Immature natural killer cell (primary cell): ENCODE data around the gene SPATA33. TPM values are rescaled to one million over a fixed set of nuclear protein-coding genes. Genes with fewer than 3 reads are reported as not detected.
"Not testable (repeated sequence)": the region's sequence is repeated elsewhere in the genome, so short reads cannot be mapped to it uniquely, and the experiment has no call there.

Experiments
- DNase-seq, 3 donors: peaks; one replicate each; pipeline ENCODE4 v3.0.0; 2022; ENCODE audit warnings: mixed read lengths in 1 of 3
- H3K27ac Mint-ChIP-seq, 6 donors: one replicate each; pipeline ENCODE4 v1.8.0; 2020; ENCODE audit warnings: mixed read lengths in 6 of 6, mild to moderate bottlenecking in 5 of 6, inconsistent platforms in 4 of 6, moderate library complexity in 3 of 6
- H3K27me3 Mint-ChIP-seq, 3 donors: one replicate each; pipeline ENCODE4 v1.8.0; 2020 to 2021; ENCODE audit warnings: low read depth in 3 of 3, mild to moderate bottlenecking in 3 of 3, mixed read lengths in 3 of 3, moderate library complexity in 3 of 3, inconsistent platforms in 1 of 3
- H3K36me3 Mint-ChIP-seq, 3 donors: one replicate each; pipeline ENCODE4 v1.8.0; 2020; ENCODE audit warnings: mixed read lengths in 3 of 3, inconsistent platforms in 2 of 3, mild to moderate bottlenecking in 2 of 3
- H3K4me1 Mint-ChIP-seq, 2 donors: one replicate each; pipeline ENCODE4 v1.8.0; 2020; ENCODE audit warnings: inconsistent platforms in 2 of 2, mild to moderate bottlenecking in 2 of 2, mixed read lengths in 2 of 2, moderate library complexity in 1 of 2
- H3K4me3 Mint-ChIP-seq, 5 donors: one replicate each; pipeline ENCODE4 v1.8.0; 2020; ENCODE audit warnings: mild to moderate bottlenecking in 5 of 5, mixed read lengths in 5 of 5, inconsistent platforms in 3 of 5, moderate library complexity in 3 of 5
- H3K9me3 Mint-ChIP-seq, 6 donors: one replicate each; pipeline ENCODE4 v1.8.0; 2020; ENCODE audit warnings: mild to moderate bottlenecking in 6 of 6, mixed read lengths in 6 of 6, inconsistent platforms in 4 of 6, moderate library complexity in 3 of 6
- polyA plus RNA-seq, 3 donors: library from polyadenylated mRNA; unstranded; fragments of 300-500 nt; fragmentation: Illumina TruSeq; gene quantifications; one replicate each; pipeline ENCODE4 v1.2.3, GENCODE V29; 2021

The SPATA33 gene
- polyA plus RNA-seq, 3 donors from 2014 or later, result 1.8 to 6.8 (median 4.7) TPM

DNA sequence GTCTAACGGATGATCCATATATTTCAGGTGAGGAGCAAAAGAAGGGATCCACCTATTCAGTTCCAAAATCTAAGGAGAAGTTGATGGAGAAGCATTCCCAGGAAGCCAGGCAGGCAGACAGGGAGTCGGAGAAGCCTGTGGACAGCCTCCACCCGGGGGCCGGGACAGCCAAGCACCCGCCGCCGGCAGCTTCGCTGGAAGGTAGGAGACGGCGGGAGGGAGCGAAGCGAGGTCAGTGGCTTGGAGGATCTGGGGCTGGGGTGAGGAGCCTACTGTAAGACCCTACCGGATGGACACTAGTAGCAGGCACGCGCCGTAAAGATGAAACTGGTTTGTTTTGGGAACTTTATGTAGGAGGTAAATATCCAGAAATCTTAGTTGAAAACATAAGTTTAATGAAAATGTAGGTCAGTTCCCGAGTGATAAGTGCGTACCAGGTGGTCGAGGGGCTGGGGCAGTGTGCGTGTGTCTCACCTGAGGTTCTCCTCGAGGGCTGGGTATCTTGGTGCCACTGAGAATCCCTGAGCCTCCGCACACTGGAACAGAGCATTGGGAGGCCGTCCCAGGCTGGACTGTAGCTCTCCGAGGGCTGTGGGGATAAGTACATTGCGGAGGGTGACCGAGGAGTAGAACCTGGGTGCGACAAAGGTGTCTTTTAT, 714 bp downstream of the SPATA33 start:
- no peak for DNase-seq
- peaks cover 2 to 14% (median 11%) of the 10 kb centered on the region in 3 donors for H3K27me3 Mint-ChIP-seq

GRCh38 chr16:89660146-89660545, 2.5 kb downstream of the SPATA33 start:
- Mint-ChIP-seq H3K36me3 (peaks cover 3 to 17% (median 13%) of the 10 kb centered on the region in 3 donors), H3K27me3 (peaks cover 2 to 14% (median 11%) of the 10 kb centered on the region in 3 donors), H3K9me3 (no peaks in the 10 kb centered on the region), H3K27ac (no peak overlapping the region), H3K4me3 (peak overlapping the region in 2 of 5 donors; percentile 14 to 19), H3K4me1 (peaks cover 25 to 28% of the 10 kb centered on the region in 2 donors)
- DNase-seq, result no peak

More for the DNA sequence above, 714 bp downstream of the SPATA33 start:
- peaks cover 31 to 40% of the 10 kb centered on the region in 2 donors for H3K4me1 Mint-ChIP-seq
- H3K27ac Mint-ChIP-seq, result peak overlapping the region; percentile 78 to 91 (median 86)
- peak overlapping the region; percentile 83 to 89 (median 86) for H3K4me3 Mint-ChIP-seq
- peaks cover 3 to 10% (median 9%) of the 10 kb centered on the region in 3 donors for H3K36me3 Mint-ChIP-seq
- H3K9me3 Mint-ChIP-seq, result no peaks in the 10 kb centered on the region

DNA sequence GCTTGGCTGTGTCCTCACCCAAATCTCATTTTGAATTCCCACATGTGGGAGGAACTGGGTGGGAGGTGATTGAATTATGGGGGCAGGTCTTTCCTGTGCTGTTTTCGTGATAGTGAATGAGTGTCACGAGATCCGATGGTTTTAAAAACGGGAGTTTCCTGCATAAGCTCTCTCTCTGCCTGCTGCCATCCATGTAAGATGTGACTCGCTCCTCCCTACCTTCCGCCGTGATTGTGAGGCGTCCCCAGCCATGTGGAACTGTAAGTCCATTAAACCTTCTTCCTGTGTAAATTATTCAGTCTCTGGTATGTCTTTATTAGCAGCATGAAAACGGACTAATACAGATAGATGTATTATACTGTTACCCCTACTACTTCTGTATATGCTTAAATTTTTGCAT, 3.6 kb downstream of the SPATA33 start:
- peak overlapping the region in 1 of 6 donors; percentile 53 for H3K27ac Mint-ChIP-seq

GRCh38 chr16:89664238-89664637, 6.6 kb downstream of the SPATA33 start:
- DNase-seq, H3K4me3 Mint-ChIP-seq, H3K9me3 Mint-ChIP-seq, H3K4me1 Mint-ChIP-seq, H3K27ac Mint-ChIP-seq, H3K27me3 Mint-ChIP-seq: not testable (repeated sequence)
- peaks cover 3 to 17% (median 13%) of the 10 kb centered on the region in 3 donors for H3K36me3 Mint-ChIP-seq

More for the DNA sequence above, 3.6 kb downstream of the SPATA33 start:
- Mint-ChIP-seq H3K9me3 (no peaks in the 10 kb centered on the region), H3K36me3 (peaks cover 3 to 17% (median 13%) of the 10 kb centered on the region in 3 donors), H3K27me3 (peaks cover 2 to 7% (median 6%) of the 10 kb centered on the region in 3 donors), H3K4me3 (no peak overlapping the region), H3K4me1 (peaks cover 14 to 17% of the 10 kb centered on the region in 2 donors)
- no peak for DNase-seq

DNA sequence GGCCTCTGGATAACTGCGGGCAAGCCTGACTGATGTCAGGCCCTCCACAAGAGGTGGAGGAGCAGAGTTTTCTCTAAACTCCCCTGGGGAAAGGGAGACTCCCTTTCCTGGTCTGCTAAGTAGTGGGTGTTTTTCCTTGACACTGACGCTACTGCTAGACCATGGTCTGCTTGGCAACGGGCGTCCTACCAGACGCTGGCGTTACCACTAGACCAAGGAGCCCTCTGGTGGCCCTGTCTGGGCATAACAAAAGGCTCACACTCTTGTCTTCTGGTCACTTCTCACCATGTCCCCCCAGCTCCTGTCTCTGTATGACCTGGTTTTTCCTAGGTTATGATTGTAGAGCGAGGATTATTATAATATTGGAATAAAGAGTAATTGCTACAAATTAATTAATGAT, 9.4 kb downstream of the SPATA33 start:
- not testable (repeated sequence) for H3K27ac Mint-ChIP-seq, H3K27me3 Mint-ChIP-seq, H3K4me3 Mint-ChIP-seq, H3K36me3 Mint-ChIP-seq, H3K4me1 Mint-ChIP-seq, H3K9me3 Mint-ChIP-seq
- DNase-seq, result peak in 1 of 3 donors; percentile 20

DNA sequence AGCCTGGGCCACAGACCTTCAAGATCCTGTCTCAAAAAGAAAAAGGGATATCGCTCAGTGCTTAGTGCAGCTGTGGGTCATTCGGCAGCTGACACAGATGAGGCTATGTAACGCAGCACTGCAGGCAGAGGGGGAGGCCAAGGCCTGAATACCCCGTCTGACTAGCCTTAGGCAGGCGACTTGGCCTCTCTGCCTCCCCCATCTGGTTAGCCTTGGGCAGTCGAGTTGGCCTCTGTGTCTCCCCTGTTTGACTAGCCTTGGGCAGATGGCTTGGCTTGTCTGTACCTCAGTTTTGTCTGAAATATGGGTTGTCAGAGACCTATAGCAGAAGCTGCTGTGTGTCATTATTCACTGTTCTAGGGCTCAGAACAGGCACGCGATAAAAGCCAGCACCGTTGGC, 10.0 kb downstream of the SPATA33 start:
- no peak for DNase-seq
- Mint-ChIP-seq H3K4me1 (peaks cover 0 to 2% of the 10 kb centered on the region in 2 donors), H3K27me3 (peaks cover 0 to 2% (median 0%) of the 10 kb centered on the region in 3 donors), H3K27ac (no peak overlapping the region), H3K36me3 (peaks cover 0 to 7% (median 4%) of the 10 kb centered on the region in 3 donors), H3K4me3 (no peak overlapping the region), H3K9me3 (peaks cover 0 to 2% (median 0%) of the 10 kb centered on the region in 6 donors)

DNA sequence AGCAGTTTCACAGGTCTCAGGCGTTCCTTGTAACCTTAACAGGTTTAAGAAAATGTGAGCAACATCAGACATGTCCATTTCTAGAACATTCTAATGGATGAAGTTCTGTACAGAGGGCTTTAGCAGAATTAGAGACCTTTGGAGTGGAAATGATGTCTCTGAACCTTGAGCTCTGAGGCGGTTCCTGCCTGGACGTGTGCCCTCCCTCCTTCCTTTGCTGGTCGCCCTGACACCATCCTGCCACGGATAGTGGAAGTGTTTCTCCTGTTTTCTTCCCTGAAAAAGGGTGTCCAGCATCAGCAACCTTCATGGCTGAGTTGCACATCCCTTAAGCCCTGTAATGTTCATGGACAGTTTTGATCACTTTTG, 11.1 kb downstream of the SPATA33 start:
- Mint-ChIP-seq H3K36me3 (peaks cover 0 to 3% (median 0%) of the 10 kb centered on the region in 3 donors), H3K27ac (no peak overlapping the region), H3K9me3 (peaks cover 0 to 2% (median 0%) of the 10 kb centered on the region in 6 donors), H3K4me1 (peaks cover 0 to 2% of the 10 kb centered on the region in 2 donors), H3K27me3 (peaks cover 0 to 2% (median 0%) of the 10 kb centered on the region in 3 donors), H3K4me3 (peak overlapping the region in 1 of 5 donors; percentile 30)
- DNase-seq, result no peak

DNA sequence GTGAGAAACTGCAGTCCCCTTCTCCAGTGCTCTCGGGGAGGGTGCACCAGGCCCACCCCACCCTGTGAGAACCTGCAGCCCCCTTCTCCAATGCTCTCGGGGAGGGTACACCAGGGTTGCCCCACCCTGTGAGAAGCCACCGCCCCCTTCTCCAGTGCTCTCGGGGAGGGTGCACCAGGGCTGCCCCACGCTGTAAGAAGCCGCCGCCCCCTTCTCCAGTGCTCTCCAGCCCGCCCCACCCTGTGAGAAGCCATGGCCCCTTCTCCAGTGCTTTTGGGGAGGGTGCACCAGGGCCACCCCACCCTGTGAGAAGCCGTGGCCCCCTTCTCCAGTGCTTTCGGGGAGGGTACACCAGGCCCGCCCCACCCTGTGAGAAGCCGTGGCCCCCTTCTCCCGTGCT, 12.1 kb downstream of the SPATA33 start:
- Mint-ChIP-seq H3K27ac (no peak overlapping the region), H3K4me1 (peaks cover 0 to 2% of the 10 kb centered on the region in 2 donors), H3K9me3 (peaks cover 0 to 2% (median 0%) of the 10 kb centered on the region in 6 donors), H3K27me3 (peaks cover 0 to 2% (median 0%) of the 10 kb centered on the region in 3 donors), H3K36me3 (no peaks in the 10 kb centered on the region), H3K4me3 (no peak overlapping the region)
- DNase-seq, result no peak

GRCh38 chr16:89670496-89671431, 13.1 kb downstream of the SPATA33 start:
- Mint-ChIP-seq H3K27me3 (peaks cover 0 to 2% (median 0%) of the 10 kb centered on the region in 3 donors), H3K4me1 (peaks cover 0 to 2% of the 10 kb centered on the region in 2 donors), H3K4me3 (no peak overlapping the region), H3K27ac (no peak overlapping the region), H3K36me3 (no peaks in the 10 kb centered on the region), H3K9me3 (peaks cover 0 to 2% (median 0%) of the 10 kb centered on the region in 6 donors)
- DNase-seq, result no peak

- H3K4me3 Mint-ChIP-seq, H3K27ac Mint-ChIP-seq, H3K27me3 Mint-ChIP-seq, H3K4me1 Mint-ChIP-seq, H3K9me3 Mint-ChIP-seq, H3K36me3 Mint-ChIP-seq, DNase-seq: not testable (repeated sequence)
Observed at GRCh38 chr16:89671565-89671964, 13.9 kb downstream of the SPATA33 start.

DNA sequence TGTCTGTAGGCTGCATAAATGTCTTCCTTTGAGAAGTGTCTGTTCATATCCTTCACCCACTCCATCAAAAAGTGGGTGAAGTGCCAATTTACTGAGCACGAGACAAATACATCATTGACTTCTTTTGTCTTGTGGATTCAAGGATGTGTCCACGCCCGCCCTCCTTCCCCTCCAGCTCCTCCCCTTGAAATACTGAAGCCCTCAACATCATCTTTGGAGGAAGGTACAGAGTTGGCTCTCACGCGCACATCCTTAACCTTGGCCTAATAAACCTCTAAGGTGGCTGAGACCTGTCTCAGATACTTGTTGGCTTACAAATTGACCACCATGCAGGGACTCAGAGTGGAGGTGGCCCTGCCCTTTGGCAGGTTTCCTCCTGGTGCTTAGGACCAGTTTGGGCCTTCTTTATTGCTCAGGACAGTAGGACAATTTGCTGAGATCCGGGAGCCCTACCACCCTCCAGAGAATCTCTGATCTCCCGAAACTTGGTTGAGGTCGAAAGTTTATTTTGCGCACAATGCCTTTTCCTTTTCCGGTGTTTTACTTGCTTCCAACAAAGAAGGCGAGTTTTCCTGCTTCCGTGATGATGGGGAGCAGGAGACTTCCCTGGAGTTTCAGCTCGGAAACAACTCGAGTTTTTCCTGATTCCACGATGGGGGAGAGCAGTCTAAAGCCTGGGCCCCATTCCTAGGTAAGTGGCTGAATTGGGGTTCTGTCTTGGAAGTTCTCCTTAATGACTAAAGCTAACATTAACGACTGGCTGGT, 14.7 kb downstream of the SPATA33 start:
- no peak for DNase-seq
- Mint-ChIP-seq H3K36me3 (no peaks in the 10 kb centered on the region), H3K4me3 (no peak overlapping the region), H3K27ac (no peak overlapping the region), H3K4me1 (peaks cover 0 to 2% of the 10 kb centered on the region in 2 donors), H3K9me3 (peaks cover 0 to 2% (median 0%) of the 10 kb centered on the region in 6 donors), H3K27me3 (no peaks in the 10 kb centered on the region)

DNA sequence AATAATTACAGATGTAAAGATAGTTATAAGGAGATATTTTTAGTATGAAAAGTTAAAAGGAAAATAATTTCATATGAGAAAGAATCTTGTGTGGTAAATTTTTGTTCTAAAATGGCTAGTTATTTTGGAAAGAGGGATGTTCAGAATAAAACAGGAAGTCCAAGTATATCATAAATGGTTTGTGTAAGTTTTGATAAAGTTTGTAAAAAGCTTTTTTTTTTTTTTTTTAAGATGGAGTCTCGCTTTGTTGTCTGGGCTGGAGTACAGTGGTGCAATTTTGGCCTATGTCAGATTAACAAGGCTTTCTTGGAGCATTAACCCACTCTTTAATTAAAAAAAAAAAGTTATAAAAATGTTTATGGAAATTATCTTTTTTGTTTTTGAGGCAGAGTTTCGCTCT, 20.6 kb downstream of the SPATA33 start:
- DNase-seq, result no peak

DNA sequence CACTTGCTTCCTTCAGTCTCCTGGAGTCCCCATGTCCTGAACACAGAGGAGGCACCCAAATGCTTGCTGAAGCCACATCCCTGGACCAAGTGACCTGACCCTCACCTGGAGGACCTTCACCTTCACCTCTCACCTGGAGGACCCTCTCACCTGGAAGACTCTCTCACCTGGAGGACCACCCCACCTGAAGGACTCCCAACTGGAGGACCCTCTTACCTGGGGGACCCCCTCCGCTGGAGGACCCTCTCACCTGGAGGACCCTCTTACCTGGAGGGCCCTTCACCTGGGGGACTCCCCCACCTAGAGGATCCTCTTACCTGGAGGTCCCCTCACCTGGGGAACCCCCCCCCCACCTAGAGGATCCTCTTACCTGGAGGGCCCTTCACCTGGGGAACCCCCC, 28.3 kb downstream of the SPATA33 start:
- peaks cover 2 to 11% (median 2%) of the 10 kb centered on the region in 3 donors for H3K27me3 Mint-ChIP-seq
- no peaks in the 10 kb centered on the region for H3K9me3 Mint-ChIP-seq
- no peak for DNase-seq
- peaks cover 0 to 8% (median 5%) of the 10 kb centered on the region in 3 donors for H3K36me3 Mint-ChIP-seq
- peak overlapping the region in 2 of 6 donors; percentile 24 to 53 for H3K27ac Mint-ChIP-seq
- H3K4me1 Mint-ChIP-seq, result peaks cover 9 to 25% of the 10 kb centered on the region in 2 donors
- H3K4me3 Mint-ChIP-seq, result peak overlapping the region; percentile 53 to 90 (median 59)

More for the DNA sequence above, 20.6 kb downstream of the SPATA33 start:
- H3K27ac Mint-ChIP-seq, result no peak overlapping the region
- peaks cover 0 to 5% (median 0%) of the 10 kb centered on the region in 3 donors for H3K27me3 Mint-ChIP-seq
- H3K4me3 Mint-ChIP-seq, result no peak overlapping the region
- H3K36me3 Mint-ChIP-seq, result no peaks in the 10 kb centered on the region
- H3K9me3 Mint-ChIP-seq, result no peaks in the 10 kb centered on the region
- H3K4me1 Mint-ChIP-seq, result no peaks in the 10 kb centered on the region
